Lung (tissue), 12 donors: ENCODE results near the gene FAM222A. TPM values are rescaled to one million over a fixed set of nuclear protein-coding genes. Genes with fewer than 3 reads are reported as not detected.

Experiments
- ATAC-seq: fragments of 200-7000 bp; cut with Tn5 transposase; one replicate; pipeline ENCODE4 v1.9.1; 2020; ENCODE audit warnings: moderate number of reproducible peaks; ENCODE audit not compliant: insufficient read depth, low FRiP score
- DNase-seq, 3 donors: peaks; one replicate each; pipeline ENCODE4 v3.0.0-alpha.2; 2013 to 2017
- H3K27ac ChIP-seq, 2 donors: one replicate each; pipeline ENCODE4 v1.5.1; 2013; ENCODE audit warnings: mild to moderate bottlenecking in 2 of 2, moderate library complexity in 2 of 2, control low read depth in 1 of 2, inconsistent platforms in 1 of 2, low read depth in 1 of 2, low read length in 1 of 2
- H3K27me3 ChIP-seq, 3 donors: one replicate each; pipeline ENCODE4 v1.5.1; 2013; ENCODE audit warnings: low read length in 2 of 3; ENCODE audit not compliant: control insufficient read depth in 3 of 3, insufficient read depth in 3 of 3
- H3K36me3 ChIP-seq, 4 donors: one replicate each; pipeline ENCODE4 v1.5.1; 2013; ENCODE audit warnings: low read length in 4 of 4, mild to moderate bottlenecking in 1 of 4, moderate library complexity in 1 of 4; ENCODE audit not compliant: control insufficient read depth in 4 of 4, insufficient read depth in 4 of 4
- H3K4me1 ChIP-seq, 5 donors: one replicate each; pipeline ENCODE4 v1.5.1; 2013; ENCODE audit warnings: low read length in 5 of 5, mild to moderate bottlenecking in 2 of 5, moderate library complexity in 1 of 5; ENCODE audit not compliant: control insufficient read depth in 5 of 5, insufficient read depth in 5 of 5
- H3K4me3 ChIP-seq: one replicate; pipeline ENCODE4 v1.5.1; 2013; ENCODE audit warnings: mild to moderate bottlenecking, control low read depth, moderate library complexity
- H3K9ac ChIP-seq, 2 donors: one replicate each; pipeline ENCODE4 v1.5.1; 2013; ENCODE audit warnings: low read length in 2 of 2, control low read depth in 1 of 2; ENCODE audit not compliant: insufficient read depth in 1 of 2
- H3K9me3 ChIP-seq, 4 donors: one replicate each; pipeline ENCODE4 v1.5.1; 2013; ENCODE audit warnings: low read length in 3 of 4, mild to moderate bottlenecking in 1 of 4, moderate library complexity in 1 of 4; ENCODE audit not compliant: control insufficient read depth in 4 of 4, insufficient read depth in 3 of 4
- CTCF ChIP-seq: IDR thresholded peaks from 2 replicates; pipeline ENCODE4 v1.5.1; 2012; ENCODE audit warnings: mild to moderate bottlenecking; ENCODE audit errors: control extremely low read depth, extremely low read depth
- WGBS, 2 donors: extraction: QIAGEN DNeasy Blood & Tissue Kit; methylation state at CpG; one replicate each; pipeline ENCODE4 v1.1.7; 2013; 5-methylcytosine and 5-hydroxymethylcytosine counted together
- polyA plus RNA-seq, 2 donors: library from polyadenylated mRNA; stranded (reverse); fragments of 200-250 nt; gene quantifications; one replicate each; pipeline ENCODE4 v1.2.1, GENCODE V29; 2013
- total RNA-seq, 2 donors: library from RNA; depleted of rRNA in 1 of 2; stranded (reverse); fragments of >200 nt in 1 of 2; gene quantifications; one replicate each; pipeline ENCODE4 v1.2.1, GENCODE V29; 2014 to 2021
- donor health status: control.
- donor health status: control.
- donor health status: Bipolar disorder and iron deficiency.
- donor health status: healthy.
- donor health status: DM: yes; HTN: yes; CAD: no.

FAM222A gene
- total and polyA plus RNA-seq, 4 donors, result 0.28 to 2.6 (median 1.1) TPM

- H3K9me3 ChIP-seq, result peaks cover 0 to 7% (median 0%) of the 10 kb centered on the region in 4 donors
- no peak for DNase-seq
- no peaks in the 10 kb centered on the region for H3K36me3 ChIP-seq
- no peak overlapping the region for H3K9ac ChIP-seq
- no peak for ATAC-seq
- H3K27ac ChIP-seq, result no peak overlapping the region
- H3K27me3 ChIP-seq, result peaks cover 0 to 2% (median 2%) of the 10 kb centered on the region in 3 donors
- H3K4me3 ChIP-seq, result no peak overlapping the region
- TF ChIP-seq CTCF, result no peak
- WGBS, 2 donors, result 30 to 42% methylated on average over 10 of the region's 10 CpGs
- H3K4me1 ChIP-seq, result no peaks in the 10 kb centered on the region
These were observed 42.9 kb upstream of the FAM222A start for GRCh38 chr12:109670731-109671130.

- Histone ChIP-seq H3K36me3 (no peaks in the 10 kb centered on the region), H3K9me3 (peaks cover 0 to 7% (median 0%) of the 10 kb centered on the region in 4 donors), H3K4me3 (no peak overlapping the region), H3K27ac (no peak overlapping the region), H3K4me1 (no peaks in the 10 kb centered on the region), H3K9ac (no peak overlapping the region), H3K27me3 (peaks cover 0 to 2% (median 2%) of the 10 kb centered on the region in 3 donors)
- DNase-seq, result no peak
- no peak for ATAC-seq
- TF ChIP-seq CTCF, result no peak
- WGBS, 2 donors, result 65 to 70% methylated on average over 3 of the region's 3 CpGs
These were observed 42.1 kb upstream of the FAM222A start for GRCh38 chr12:109671502-109671901.

DNA sequence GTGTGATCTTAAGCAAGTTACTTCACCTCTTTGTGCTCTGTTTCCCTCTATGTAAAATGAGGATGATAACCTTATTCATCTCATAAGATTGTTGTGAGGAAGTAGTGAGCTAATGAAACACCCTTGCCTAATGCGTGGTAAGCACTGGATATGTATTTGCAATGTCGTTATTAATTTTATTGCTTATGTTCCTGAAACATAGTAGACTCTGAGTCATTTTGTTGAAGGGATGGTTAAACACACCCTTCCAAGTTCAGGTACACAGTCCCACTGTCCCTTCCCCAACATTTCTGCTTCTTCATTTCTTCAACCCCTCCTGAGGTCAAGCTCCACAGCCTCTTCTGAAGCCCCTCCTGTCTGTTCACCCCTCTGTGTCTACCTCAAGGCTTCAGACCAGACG, 40.2 kb upstream of the FAM222A start:
- ATAC-seq, result no peak
- 69 to 88% methylated on average over 3 of the region's 3 CpGs for WGBS, 2 donors
- TF ChIP-seq CTCF, result no peak

GRCh38 chr12:109673884-109674283, 39.7 kb upstream of the FAM222A start:
- ATAC-seq (no peak), DNase-seq (no peak)
- peaks cover 0 to 7% (median 0%) of the 10 kb centered on the region in 4 donors for H3K9me3 ChIP-seq
- H3K36me3 ChIP-seq, result no peaks in the 10 kb centered on the region
- H3K9ac ChIP-seq, result no peak overlapping the region
- TF ChIP-seq CTCF, result no peak
- no peak overlapping the region for H3K4me3 ChIP-seq
- peaks cover 0 to 2% (median 0%) of the 10 kb centered on the region in 5 donors for H3K4me1 ChIP-seq
- no peaks in the 10 kb centered on the region for H3K27me3 ChIP-seq
- H3K27ac ChIP-seq, result no peak overlapping the region
- 85 to 88% methylated on average over 2 of the region's 2 CpGs for WGBS, 2 donors

More for the DNA sequence above, 40.2 kb upstream of the FAM222A start:
- no peak for DNase-seq
- Histone ChIP-seq H3K27me3 (no peaks in the 10 kb centered on the region), H3K27ac (no peak overlapping the region), H3K4me3 (no peak overlapping the region), H3K4me1 (peaks cover 0 to 2% (median 0%) of the 10 kb centered on the region in 5 donors), H3K9ac (no peak overlapping the region), H3K9me3 (peaks cover 0 to 7% (median 0%) of the 10 kb centered on the region in 4 donors), H3K36me3 (no peaks in the 10 kb centered on the region)
